ENCODE data around the gene TAAR5. TPM values are rescaled to one million over a fixed set of nuclear protein-coding genes. Genes with fewer than 3 reads are reported as not detected.
"Not testable (repeated sequence)": the region's sequence is repeated elsewhere in the genome, so short reads cannot be mapped to it uniquely, and the experiment has no call there.

The TAAR5 gene, protein sequence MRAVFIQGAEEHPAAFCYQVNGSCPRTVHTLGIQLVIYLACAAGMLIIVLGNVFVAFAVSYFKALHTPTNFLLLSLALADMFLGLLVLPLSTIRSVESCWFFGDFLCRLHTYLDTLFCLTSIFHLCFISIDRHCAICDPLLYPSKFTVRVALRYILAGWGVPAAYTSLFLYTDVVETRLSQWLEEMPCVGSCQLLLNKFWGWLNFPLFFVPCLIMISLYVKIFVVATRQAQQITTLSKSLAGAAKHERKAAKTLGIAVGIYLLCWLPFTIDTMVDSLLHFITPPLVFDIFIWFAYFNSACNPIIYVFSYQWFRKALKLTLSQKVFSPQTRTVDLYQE
- total RNA-seq = not detected in 2 replicates

DNA sequence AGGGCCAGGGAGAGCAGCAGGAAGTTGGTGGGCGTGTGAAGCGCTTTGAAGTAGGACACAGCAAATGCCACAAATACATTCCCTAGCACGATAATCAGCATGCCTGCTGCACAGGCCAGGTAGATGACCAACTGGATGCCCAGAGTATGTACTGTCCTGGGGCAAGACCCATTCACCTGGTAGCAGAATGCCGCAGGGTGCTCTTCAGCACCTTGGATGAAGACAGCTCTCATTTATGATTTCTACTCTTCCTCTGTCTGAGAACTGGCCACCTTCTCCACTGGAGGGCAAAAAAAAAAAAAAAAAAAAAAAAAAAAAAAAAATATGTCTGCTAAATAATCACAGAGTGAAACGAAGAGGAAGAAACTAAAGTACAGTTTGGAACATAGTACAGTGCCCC lies at the start of gene TAAR5:
TAAR5 (minus strand) TSS at position 288 of the 400 bp plus-strand sequence; CDS start at position 233, 55 bp downstream.
- intact Hi-C loops (cut with micrococcal nuclease) = no loop called here

DNA sequence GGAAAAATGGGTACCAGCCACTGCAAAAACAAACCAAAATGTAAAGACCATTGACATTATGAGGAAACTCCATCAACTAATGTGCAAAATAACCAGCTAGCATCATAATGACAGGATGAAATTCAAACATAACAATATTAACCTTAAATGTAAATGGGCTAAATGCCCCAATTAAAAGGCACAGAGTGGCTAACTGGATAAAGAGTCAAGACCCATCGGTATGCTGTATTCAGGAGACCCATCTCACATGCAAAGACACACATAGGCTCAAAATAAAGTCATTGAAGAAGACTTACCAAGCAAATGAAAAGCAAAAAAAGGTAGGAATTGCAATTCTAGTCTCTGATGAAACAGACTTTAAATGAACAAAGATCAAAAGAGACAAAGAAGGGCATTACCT lies 47.6 kb upstream of the TAAR5 start:
- intact Hi-C loops (cut with micrococcal nuclease) = not testable (repeated sequence)

DNA sequence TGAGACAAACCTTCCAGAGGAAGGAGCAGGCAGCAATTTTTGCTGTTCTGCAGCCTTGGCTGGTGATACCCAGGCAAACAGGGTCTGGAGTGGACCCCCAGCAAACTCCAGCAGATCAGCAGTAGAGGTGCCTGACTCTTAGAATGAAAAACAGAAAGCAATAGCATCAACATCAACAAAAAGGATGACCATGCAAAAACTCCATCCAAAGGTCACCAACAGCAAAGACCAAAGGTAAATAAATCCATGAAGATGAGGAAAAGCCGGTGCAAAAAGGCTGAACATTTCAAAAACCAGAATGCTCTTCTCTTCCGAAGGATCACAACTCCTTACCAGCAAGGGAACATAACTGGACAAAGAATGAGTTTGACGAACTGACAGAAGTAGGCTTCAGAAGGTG lies 46.4 kb upstream of the TAAR5 start:
- intact Hi-C loops (cut with micrococcal nuclease) = not testable (repeated sequence)

DNA sequence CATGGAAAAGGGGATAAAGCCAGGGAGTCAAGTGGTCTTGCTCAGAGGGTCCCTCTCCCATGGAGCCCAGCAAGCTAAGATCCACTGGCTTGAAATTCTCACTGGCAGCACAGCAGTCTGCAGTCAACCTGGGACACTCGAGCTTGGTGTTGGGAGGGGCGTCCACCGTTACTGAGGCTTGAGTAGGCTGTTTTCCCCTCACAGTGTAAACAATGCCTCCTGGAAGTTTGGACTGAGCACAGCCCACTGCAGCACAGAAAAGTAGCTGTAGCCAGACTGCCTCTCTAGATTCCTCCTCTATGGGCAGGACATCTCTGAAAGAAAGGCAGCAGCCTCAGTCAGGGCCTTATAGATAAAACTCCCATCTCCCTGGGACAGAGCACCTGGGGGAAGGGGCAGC lies 45.7 kb upstream of the TAAR5 start:
- intact Hi-C loops (cut with micrococcal nuclease) = not testable (repeated sequence)

DNA sequence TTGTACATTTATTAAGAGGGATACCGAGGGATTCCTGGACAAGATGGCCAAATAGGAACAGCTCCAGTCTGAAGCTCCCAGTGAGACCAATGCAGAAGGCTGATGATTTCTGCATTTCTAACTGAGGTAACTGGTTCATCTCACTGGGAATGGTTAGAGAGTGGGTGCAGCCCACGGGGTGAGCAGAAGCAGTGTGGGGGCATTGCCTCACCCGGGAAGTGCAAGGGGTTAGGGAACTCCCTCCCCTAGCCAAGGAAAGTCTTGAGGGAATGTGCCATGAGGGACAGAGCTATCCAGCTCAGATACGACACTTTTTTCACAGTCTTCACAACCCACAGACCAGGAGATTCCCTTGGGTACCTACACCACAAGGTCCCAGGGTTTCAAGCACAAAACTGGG lies 45.3 kb upstream of the TAAR5 start:
- intact Hi-C loops (cut with micrococcal nuclease) = no loop called here

DNA sequence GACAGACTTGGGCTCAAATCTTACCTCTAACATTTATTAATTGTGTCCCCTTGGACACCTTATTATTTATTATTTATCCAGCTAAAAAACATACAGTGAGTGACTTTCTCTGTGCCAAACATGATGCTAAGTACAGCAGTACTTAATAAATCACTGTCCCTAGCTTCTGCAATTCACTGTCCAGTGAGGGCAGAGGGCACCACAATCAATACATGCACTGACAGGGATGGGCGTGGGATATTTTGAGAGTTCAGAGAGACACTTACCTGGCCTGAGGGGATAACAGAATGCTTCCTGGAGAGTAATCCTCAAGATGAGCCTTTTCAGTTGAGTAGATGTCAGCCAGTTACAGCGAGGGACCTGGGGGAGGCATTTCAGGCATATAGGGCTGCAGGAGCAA lies 43.8 kb upstream of the TAAR5 start:
- intact Hi-C loops (cut with micrococcal nuclease) = no loop called here

DNA sequence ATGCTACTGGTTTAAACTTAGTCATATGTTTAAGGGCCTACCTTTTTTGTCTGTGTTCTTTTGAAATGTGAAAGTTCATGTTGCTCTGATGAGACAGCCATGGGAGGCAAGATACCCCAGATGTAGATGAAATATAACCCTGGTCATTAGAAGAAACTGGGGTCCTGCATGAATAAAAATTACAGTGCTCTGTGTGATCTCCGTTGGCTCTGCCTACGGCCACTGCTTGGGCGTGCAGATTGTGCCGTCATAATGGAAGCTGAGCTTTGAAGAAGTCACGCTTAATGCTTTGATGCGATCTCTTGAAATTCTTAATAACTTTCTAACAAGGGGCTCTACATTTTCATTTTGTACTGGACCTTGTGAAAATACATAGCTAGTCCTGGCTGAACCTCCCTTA lies 34.6 kb upstream of the TAAR5 start, which contains the start of gene TAAR2:
TAAR2 (minus strand) TSS at position 101 of the 400 bp plus-strand sequence; CDS start at position 101, 0 bp downstream.
- intact Hi-C loops (cut with micrococcal nuclease) = no loop called here

DNA sequence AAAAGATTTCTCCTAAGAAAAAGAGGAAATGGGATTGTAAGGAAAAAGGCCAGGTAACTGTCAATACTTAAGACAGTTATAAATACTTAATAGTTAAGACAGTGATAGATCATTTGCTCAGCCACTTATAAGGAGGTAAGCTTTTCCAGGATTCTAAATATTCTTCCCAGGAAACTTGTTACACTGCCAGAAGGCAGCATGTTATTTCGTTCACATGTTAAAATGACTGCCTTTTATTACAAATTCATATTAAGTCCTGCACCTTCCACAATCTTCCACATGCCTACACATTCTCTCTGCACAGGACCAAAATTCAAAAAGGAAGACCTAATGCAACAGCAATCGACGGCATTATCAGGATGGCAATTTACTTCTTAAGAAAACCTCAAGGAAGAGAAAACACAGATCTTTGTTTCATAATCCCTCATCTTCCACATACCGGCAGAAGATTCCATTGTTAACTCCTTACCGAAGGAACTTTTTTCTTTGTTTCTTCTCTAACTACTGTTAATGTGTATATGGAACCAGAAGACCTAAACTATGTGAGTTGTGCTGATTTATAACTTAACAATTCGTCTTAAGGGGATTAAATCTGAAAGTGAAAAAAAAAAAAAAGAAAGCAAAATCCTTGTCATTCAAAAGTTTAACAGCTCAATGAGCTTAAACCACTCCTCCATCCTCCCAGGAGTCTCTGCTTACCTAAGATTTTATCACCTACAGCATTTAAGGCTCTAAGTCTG lies 33.7 kb upstream of the TAAR5 start:
- intact Hi-C loops (cut with micrococcal nuclease) = no loop called here

DNA sequence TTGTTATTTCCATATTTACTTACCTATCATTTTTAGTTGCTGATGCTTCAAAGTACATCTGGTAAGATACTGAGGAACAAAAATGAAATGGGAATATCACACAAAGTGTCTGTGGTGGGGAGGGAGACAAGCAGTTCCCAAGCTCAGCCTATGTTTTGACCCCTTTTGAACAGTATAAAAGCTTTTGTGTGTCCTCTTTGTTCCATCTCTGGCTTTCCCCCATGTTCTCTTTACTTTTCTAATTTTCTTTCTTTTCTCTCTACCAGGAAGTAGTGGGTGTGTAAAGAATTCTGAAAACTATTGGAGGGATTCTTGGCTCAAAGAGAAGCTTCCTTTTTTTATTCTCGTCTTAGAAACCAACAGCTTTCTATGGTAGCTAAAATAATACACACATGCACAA lies 27.1 kb upstream of the TAAR5 start:
- intact Hi-C loops (cut with micrococcal nuclease) = no loop called here

DNA sequence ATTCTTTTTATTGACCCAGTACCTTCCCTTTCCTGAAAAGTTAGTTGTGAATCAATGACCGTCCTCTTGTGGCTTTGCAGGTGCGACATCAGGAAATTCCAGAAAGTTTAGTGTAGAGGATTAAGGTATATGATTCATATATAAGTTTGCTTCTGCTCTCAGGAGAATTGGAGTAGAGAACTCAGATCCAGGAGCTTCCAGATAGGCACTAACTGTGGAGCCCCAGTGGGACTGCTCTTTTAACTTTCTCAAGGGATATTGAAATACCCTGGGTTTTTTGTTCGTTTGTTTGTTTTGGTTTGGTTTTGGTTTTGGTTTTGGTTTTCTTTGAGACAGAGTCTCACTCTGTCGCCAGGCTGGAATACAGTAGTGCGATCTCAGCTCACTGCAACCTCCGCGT lies 25.0 kb upstream of the TAAR5 start:
- intact Hi-C loops (cut with micrococcal nuclease) = no loop called here

DNA sequence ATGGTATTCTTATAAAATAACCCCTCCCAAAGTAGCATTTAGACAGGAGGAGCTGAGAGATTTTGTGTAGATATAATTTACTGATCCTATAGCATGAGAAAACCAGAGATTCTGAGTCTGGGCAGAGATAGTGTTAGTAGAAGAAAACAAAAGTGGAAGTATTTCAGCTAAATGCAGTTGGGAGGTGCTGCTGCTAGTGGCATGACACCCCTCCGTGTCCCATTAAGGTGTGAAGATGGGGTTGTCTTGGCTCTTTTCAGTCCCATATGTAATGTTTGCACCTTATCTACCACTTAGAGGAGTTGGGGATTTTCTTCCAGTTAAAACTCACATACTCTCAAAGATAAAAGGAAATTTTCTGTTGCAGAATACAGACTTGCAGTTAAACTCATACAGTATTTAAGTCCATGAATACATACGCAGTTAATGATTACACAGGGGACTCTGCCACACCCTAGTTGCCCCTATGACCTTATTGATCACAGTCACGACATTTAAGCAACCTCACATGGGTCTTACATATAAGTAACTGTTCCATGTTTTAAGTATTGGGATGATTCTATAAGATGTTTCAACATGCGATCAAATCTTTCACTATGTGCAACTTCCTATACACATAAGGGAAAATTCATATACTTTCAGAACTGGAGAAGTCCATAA lies 23.0 kb upstream of the TAAR5 start:
- intact Hi-C loops (cut with micrococcal nuclease) = no loop called here

DNA sequence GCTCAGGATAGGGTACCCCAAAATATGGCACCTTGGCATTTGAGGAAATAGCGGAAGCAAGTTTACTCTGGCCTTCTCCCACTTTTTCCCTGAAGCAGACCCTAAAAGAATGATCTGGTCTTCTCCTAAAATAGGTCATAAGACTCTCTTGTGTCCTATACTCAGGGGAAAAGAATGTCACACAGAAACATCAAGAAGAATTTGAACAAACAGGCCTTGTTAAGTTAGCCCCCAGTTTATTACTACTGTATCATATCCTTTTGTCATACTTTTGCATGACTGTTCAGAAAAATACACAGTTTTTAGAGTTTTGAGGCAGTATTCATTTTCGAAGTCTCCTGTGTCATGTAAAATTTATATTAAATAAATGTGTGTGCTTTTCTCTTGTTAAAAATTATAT lies 22.1 kb upstream of the TAAR5 start:
- intact Hi-C loops (cut with micrococcal nuclease) = no loop called here

DNA sequence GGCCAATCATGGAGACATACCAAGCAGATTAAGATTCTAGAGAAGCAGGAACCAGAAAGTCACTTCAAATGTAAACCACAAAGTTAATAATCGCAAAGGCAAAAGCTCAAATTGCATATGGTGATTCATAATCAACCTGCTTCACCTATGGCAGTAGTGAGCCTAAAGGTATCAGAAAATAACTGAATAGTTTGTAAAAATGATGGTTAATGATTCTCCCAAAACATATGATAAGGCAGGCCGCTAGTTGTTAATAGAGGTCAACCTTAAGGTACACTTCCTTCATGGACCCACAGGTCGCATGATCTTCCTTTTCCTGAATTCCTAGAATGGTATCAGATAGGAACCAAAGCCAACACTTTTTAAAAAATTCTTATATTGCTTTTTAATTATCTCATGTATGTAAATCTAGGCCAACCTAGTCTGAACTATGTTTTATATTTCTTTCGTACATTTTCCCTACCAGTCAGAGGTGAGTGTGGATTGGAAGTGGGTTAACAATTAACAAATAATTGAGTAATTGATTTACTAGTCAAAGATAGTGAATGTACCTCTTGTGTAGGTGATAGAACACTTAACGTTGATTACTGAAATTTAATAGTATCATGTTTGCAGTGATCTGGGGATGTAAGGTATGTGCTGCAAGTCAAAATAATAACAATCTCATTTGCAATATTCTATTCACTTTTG lies 18.1 kb upstream of the TAAR5 start:
- intact Hi-C loops (cut with micrococcal nuclease) = no loop called here

DNA sequence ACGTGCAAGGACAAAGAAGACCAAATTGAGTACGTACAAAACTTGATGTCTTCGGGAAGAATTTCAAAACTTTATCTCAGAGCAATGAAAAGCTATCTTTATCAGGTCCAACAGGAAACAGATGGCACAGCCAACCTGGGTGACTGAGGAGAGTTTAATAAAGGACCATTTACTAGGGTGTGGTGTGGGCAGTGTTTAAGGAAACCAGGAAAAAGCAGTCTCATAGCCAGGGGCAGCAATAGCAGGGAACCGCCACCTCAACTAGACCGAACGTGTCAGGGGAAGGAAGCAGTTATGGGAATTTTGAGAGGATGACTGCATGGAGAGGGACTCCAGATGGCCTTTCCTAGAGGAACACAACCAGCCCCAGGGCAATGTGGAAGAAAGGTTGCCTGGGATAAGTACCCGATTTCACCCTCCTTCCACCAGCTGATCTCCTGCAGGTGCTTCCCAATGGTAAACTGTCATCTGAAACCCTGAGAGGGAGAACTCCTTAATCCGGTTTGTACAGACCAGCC lies 15.2 kb upstream of the TAAR5 start:
- intact Hi-C loops (cut with micrococcal nuclease) = no loop called here

DNA sequence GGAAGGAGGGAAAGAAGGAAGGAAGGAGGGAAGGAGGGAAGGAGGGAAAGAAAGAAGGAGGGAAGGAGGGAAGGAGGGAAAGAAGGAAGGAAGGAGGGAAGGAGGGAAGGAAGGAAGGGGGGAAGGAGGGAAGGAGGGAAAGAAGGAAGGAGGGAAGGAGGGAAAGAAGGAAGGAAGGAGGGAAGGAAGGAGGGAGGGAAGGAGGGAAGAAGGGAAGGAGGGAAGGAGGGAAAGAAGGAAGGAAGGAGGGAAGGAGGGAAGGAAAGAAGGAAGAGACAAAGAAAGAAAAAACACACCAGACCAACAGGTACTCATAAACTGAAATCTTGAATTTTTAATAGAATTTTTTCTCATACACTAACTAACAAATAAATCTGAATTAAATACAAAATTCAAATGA lies 11.4 kb upstream of the TAAR5 start:
- intact Hi-C loops (cut with micrococcal nuclease) = not testable (repeated sequence)

DNA sequence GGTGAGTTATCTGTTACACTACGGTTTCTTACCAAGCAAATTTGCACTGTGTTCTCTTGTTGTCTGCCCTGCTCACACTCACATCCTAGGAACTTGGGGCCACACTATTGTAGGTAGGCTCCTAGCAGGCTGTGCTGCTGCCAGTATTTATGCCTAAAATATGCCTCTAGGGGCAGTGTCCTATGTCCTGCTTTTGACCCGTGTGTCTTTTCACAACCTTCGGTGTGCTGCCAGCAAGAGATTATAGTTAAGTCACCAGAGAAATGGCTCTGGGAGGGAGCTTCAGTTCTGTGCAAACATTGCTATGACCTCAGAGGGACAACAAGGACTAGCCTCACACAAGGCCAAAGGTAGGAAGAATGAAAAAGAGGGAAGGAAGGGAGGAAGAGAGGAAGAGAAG lies 8.9 kb upstream of the TAAR5 start:
- intact Hi-C loops (cut with micrococcal nuclease) = no loop called here

DNA sequence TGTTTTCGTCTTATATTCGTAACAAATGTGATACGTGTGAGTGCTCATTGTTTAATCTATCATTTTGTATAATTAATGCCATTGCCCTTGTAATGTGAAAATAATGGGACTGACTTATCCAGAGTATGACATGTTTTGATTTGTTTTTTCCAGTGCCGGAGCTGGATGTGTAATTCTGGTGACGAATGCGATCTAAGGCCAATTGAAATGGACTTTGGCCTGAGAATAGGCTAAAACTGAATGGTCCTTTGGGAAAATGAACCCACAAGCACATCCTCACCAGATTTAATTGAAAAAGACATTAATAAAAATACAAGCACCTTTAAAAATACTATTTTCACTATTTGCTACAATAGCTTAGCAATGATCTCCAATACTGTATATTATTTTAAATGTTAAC lies 6.7 kb upstream of the TAAR5 start:
- intact Hi-C loops (cut with micrococcal nuclease) = no loop called here

DNA sequence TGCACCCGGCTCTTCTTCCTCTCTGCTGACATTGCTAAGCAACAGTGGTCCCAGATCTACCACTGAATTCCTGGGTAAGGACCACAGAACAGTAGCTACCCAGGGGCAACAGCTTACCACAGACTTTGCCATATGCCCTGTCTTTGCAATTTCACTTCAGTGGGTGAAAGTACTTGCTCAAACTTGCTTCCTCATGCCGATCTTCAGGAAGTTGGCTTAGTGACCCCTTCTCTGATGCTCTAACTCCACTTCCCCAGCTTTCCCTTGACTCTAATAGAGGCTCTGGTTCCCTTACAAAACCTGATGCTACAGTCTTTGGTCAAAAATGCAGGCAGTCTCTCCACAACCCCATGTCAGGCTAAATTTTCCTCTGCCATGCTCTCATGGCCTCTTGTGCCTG lies 3.3 kb upstream of the TAAR5 start:
- intact Hi-C loops (cut with micrococcal nuclease) = no loop called here

DNA sequence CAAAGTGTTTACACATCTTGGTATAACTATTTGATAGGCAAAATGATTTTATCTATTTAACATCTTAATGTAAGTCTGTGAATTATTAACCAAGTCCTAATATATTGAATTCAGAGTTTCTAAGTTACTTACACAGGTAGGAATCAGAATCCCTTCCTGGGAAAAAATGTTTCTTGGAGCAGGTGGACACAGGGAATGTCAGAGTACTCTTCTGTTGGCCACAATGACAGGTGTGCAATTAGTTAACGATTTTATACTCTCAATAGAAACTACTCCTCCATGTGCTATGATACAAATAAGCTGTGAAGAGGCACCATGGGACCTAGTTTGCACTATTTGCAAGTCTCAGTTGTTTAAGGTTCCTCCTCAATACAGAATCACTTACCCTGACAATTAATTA lies 821 bp upstream of the TAAR5 start:
- intact Hi-C loops (cut with micrococcal nuclease) = no loop called here

DNA sequence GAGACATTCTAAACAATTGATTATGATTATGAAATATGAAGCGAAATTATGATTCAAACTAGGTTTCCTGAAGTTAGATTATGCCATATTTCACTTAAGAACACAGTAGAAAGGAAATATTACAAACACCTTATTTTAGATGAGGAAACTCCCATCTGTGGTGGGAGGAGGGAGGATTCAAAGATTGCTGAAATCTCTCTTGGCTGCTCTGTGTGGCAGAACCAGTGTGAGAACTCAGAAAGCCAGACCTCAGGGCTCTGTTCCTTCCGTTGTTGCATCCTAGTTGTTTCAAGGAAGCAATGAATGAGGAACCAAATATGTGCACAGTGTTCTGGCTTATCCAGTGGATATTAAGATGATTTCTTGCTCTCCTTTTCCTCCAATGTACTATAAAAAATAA lies 2.1 kb downstream of the TAAR5 start:
- intact Hi-C loops (cut with micrococcal nuclease) = no loop called here

DNA sequence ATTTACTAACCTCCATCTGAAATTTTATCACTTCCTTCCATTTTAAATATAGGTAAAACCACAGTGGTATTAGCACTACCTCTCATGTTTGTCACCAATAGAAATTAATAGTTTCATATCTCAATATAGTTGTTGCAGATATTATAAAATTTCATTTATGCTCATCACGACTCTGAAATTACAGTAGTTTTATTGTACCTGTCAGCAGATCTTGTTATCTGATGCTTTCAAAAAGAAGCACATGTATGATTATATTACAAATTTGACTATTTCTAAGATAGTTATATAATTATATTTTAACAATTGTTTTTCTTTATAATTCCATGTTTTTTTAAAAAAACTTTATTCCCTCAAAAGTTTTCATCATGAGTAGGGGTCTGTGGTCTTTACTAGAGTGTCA lies 4.8 kb downstream of the TAAR5 start:
- intact Hi-C loops (cut with micrococcal nuclease) = no loop called here

DNA sequence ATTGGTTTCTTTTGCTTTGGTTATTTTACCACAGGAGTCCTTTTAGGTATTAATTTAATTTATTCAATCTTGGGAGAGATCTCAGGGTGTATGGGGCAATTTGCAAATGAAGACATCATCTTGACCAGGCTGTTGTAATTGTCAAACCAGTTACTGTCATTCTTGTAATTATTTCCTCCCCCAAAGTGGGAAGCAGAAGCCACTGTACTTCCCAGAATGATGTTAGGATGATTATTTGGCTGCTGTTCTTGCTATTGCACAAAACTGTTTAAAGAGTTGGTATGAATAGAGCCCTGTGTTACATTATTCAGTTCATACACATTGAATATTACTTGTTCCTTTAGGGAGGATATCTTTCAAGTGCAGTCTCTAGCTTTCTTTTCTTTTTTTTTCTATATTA lies 17.8 kb downstream of the TAAR5 start:
- intact Hi-C loops (cut with micrococcal nuclease) = no loop called here
